ENCODE data around the gene NEK5.

GRCh38 chr13:52165411-52165810 lies 36.5 kb upstream of the NEK5 start:
- TF ChIP-seq CTCF (IDR thresholded peaks at IDR 0.05) (no peak), POLR2A (IDR thresholded peaks at IDR 0.05) (no peak), EP300 (IDR thresholded peaks at IDR 0.05) (no peak)
